ENCODE data around the gene CCDC190.

DNA sequence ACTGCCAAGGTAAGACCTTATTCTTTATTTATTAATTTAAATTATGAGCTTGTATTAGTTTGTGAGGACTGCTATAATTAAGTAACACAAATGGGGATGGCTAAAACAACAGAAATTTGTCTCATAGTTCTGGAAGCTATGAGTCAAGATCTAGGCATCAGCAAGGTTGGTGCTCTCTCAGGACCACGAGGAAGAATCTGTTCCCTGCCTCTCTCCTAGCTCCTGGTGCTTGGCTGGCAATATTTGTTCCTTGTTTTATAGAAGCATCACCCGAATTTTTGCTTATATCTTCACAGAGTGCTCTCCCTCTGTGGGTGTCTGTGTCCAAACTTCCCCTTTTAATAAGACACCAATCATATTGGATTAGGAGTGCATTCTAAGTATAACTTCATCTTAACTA, 41.4 kb upstream of the CCDC190 start:
- no peak for TF ChIP-seq POLR2A (IDR thresholded peaks at IDR 0.05)
- TF ChIP-seq, protein P1, sequence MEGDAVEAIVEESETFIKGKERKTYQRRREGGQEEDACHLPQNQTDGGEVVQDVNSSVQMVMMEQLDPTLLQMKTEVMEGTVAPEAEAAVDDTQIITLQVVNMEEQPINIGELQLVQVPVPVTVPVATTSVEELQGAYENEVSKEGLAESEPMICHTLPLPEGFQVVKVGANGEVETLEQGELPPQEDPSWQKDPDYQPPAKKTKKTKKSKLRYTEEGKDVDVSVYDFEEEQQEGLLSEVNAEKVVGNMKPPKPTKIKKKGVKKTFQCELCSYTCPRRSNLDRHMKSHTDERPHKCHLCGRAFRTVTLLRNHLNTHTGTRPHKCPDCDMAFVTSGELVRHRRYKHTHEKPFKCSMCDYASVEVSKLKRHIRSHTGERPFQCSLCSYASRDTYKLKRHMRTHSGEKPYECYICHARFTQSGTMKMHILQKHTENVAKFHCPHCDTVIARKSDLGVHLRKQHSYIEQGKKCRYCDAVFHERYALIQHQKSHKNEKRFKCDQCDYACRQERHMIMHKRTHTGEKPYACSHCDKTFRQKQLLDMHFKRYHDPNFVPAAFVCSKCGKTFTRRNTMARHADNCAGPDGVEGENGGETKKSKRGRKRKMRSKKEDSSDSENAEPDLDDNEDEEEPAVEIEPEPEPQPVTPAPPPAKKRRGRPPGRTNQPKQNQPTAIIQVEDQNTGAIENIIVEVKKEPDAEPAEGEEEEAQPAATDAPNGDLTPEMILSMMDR (IDR thresholded peaks at IDR 0.05 in 4 of 5, conservative IDR thresholded peaks at IDR 0.05 in 1 of 5) = no peak
